HepG2 (cell line): Measurements from ENCODE around the gene H3-3A. TPM values are rescaled to one million over a fixed set of nuclear protein-coding genes. Genes with fewer than 3 reads are reported as not detected.

Source experiments
- ARID2 ChIP-seq: sonication (generic); formaldehyde crosslinking; IDR thresholded peaks from 2 replicates; pipeline ENCODE4 v1.8.1; 2022; ENCODE audit warnings: mild to moderate bottlenecking, missing genetic modification reagents, borderline replicate concordance
- ARID5B ChIP-seq: IDR thresholded peaks from 2 replicates; pipeline ENCODE4 v1.4.0; 2020; ENCODE audit warnings: mild to moderate bottlenecking, missing genetic modification reagents
- CENPBD1 ChIP-seq: sonication (generic); formaldehyde crosslinking; IDR thresholded peaks from 2 replicates; pipeline ENCODE4 v1.8.0; 2022; ENCODE audit warnings: missing genetic modification reagents, low read depth, mild to moderate bottlenecking, borderline replicate concordance
- ELF3 ChIP-seq: IDR thresholded peaks from 2 replicates; pipeline ENCODE4 v1.6.1; 2016; ENCODE audit warnings: missing genetic modification reagents, missing compliant biosample characterization
- HIC2 ChIP-seq: sonication (generic); formaldehyde crosslinking; IDR thresholded peaks from 2 replicates; pipeline ENCODE4 v1.9.0; 2022; ENCODE audit warnings: low read depth, missing genetic modification reagents
- HNRNPLL ChIP-seq: fragments of 200-400 bp; formaldehyde crosslinking; IDR thresholded peaks from 2 replicates; pipeline ENCODE4 v1.6.1; 2017; ENCODE audit warnings: mild to moderate bottlenecking, low read depth, low read length; ENCODE audit not compliant: poor library complexity, severe bottlenecking
- IKZF4 ChIP-seq: sonication (generic); formaldehyde crosslinking; IDR thresholded peaks from 2 replicates; pipeline ENCODE4 v1.5.1; 2020; ENCODE audit warnings: borderline replicate concordance, mild to moderate bottlenecking, low read depth, missing genetic modification reagents; ENCODE audit errors: not compliant biosample characterization
- JUN ChIP-seq: sonication (generic); formaldehyde crosslinking; IDR thresholded peaks from 2 replicates; pipeline ENCODE4 v1.4.0; 2020; ENCODE audit warnings: mild to moderate bottlenecking, missing genetic modification reagents
- KMT2A ChIP-seq: sonication (generic); formaldehyde crosslinking; IDR thresholded peaks from 2 replicates; pipeline ENCODE4 v1.4.0; 2020; ENCODE audit warnings: missing genetic modification reagents
- MEIS1 ChIP-seq: sonication (generic); formaldehyde crosslinking; IDR thresholded peaks from 2 replicates; pipeline ENCODE4 v1.9.0; 2021; ENCODE audit warnings: mild to moderate bottlenecking, missing genetic modification reagents, moderate library complexity, borderline replicate concordance
- ZC3H4 ChIP-seq: sonication (generic); formaldehyde crosslinking; IDR thresholded peaks from 2 replicates; pipeline ENCODE4 v1.4.0; 2020; ENCODE audit warnings: missing genetic modification reagents, borderline replicate concordance
- ZMYM2 ChIP-seq: sonication (generic); formaldehyde crosslinking; IDR thresholded peaks from 2 replicates; pipeline ENCODE4 v1.8.0; 2022; ENCODE audit warnings: mild to moderate bottlenecking, missing genetic modification reagents
- ZNF136 ChIP-seq: sonication (generic); formaldehyde crosslinking; IDR thresholded peaks from 2 replicates; pipeline ENCODE4 v1.8.1; 2022; ENCODE audit warnings: low read depth, mild to moderate bottlenecking, moderate library complexity, missing genetic modification reagents
- ZNF142 ChIP-seq: sonication (generic); formaldehyde crosslinking; IDR thresholded peaks from 2 replicates; pipeline ENCODE4 v1.4.0; 2020; ENCODE audit warnings: missing genetic modification reagents
- ZNF251 ChIP-seq: sonication (generic); formaldehyde crosslinking; IDR thresholded peaks from 2 replicates; pipeline ENCODE4 v1.9.0; 2021; ENCODE audit warnings: mild to moderate bottlenecking, missing genetic modification reagents
- ZNF33A ChIP-seq: sonication (generic); formaldehyde crosslinking; IDR thresholded peaks from 2 replicates; pipeline ENCODE4 v1.5.1; 2020; ENCODE audit warnings: missing genetic modification reagents, mild to moderate bottlenecking, moderate library complexity, borderline replicate concordance
- ZNF724P ChIP-seq: sonication (generic); formaldehyde crosslinking; IDR thresholded peaks from 2 replicates; pipeline ENCODE4 v1.8.0; 2022; ENCODE audit warnings: missing genetic modification reagents, borderline replicate concordance
- polyA plus RNA-seq, 8 experiments: library from polyadenylated mRNA; depleted of rRNA in 3 of 8; stranded (reverse) in 7 of 8; unstranded in 1 of 8; fragments of >200 nt; fragmentation: Illumina TruSeq in 4 of 8; extraction: Trizol in 4 of 8; gene quantifications; 2 replicates each; pipeline versions ENCODE4 v1.2.1 to v1.2.3, GENCODE V29; 2011 to 2016; ENCODE audit warnings: low read depth in 4 of 8, missing spikeins in 1 of 8, mixed read lengths in 1 of 8; ENCODE audit not compliant: insufficient read depth in 1 of 8
- total RNA-seq, 5 experiments: library from RNA; depleted of rRNA; stranded (reverse); fragments of >200 nt; fragmentation: Illumina TruSeq; extraction: Trizol; gene quantifications; 2 replicates each; pipeline ENCODE4 v1.2.3, GENCODE V29; 2016; ENCODE audit warnings: low read depth in 1 of 5

Gene H3-3A
- total and polyA plus RNA-seq, 2 of the 13 experiments (the other 11 are each of a cell fraction or from before 2014, with no cell fraction given), result 221 to 320 TPM

GRCh38 chr1:226062558-226063223 is at the start of gene H3-3A (continued):
- TF ChIP-seq HNRNPLL, result peak; percentile 63
- TF ChIP-seq ZNF251 (CRISPR knock-in tag), result no peak
- TF ChIP-seq MEIS1, result no peak
- no peak for TF ChIP-seq HIC2
- peak; percentile 65; the same call in 1 of the 2 replicates for TF ChIP-seq KMT2A (CRISPR knock-in tag)
- no peak for TF ChIP-seq ZC3H4
- no peak for TF ChIP-seq ZNF136 (CRISPR knock-in tag)
- TF ChIP-seq ARID2, result no peak
- no peak for TF ChIP-seq JUN (CRISPR knock-in tag)
- TF ChIP-seq ARID5B (CRISPR knock-in tag), result peak; percentile 54; the same call in 1 of the 2 replicates
- no peak for TF ChIP-seq ZNF142 (CRISPR knock-in tag)
- TF ChIP-seq ELF3 (CRISPR knock-in tag), result peak; percentile 40; the same call in 1 of the 2 replicates
- no peak for TF ChIP-seq ZMYM2 (CRISPR knock-in tag)
- no peak for TF ChIP-seq CENPBD1
- TF ChIP-seq ZNF724P, result no peak
- no peak for TF ChIP-seq IKZF4 (CRISPR knock-in tag)
- no peak for TF ChIP-seq ZNF33A
